ENCODE measurements around the gene GLDN. TPM values are rescaled to one million over a fixed set of nuclear protein-coding genes. Genes with fewer than 3 reads are reported as not detected.

The GLDN gene
- total RNA-seq, 1 experiment from 2014 or later, result 1.3 TPM

DNA sequence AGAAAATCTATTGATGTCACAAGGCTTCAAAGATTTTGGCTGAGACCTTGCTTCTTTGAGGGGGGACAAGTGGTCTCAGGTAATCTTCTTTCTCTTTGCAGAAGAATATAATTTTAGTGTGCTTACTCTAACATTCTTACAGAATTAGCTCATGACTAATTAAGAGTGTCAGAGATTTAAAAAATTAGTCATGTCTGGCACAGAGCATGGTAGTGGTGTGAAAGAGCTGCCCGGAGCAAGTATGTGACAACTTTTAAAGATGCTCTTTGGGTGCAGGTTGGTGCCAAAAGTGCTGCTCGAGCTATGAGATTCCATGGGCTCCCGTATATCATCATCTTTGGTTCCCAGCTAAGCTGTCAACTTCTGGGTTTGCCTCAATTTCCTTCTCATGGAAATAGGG lies 34.1 kb upstream of the GLDN start:
- Histone ChIP-seq H3K23ac (ENCODE audit: insufficient read length, low read depth, low read length) (no peak overlapping the region), H3K23me2 (ENCODE audit: insufficient read length, low read depth, low read length, poor library complexity, severe bottlenecking) (no peaks in the 10 kb centered on the region), H3K9ac (ENCODE audit: extremely low read depth, insufficient read length, low read length) (no peak overlapping the region), H2AK5ac (ENCODE audit: insufficient read length, low read length) (no peak overlapping the region), H3K18ac (ENCODE audit: insufficient read length, low read depth, low read length) (no peak overlapping the region), H3K4me1 (ENCODE audit: insufficient read depth, low read length) (no peaks in the 10 kb centered on the region), H4K5ac (ENCODE audit: insufficient read length, low read depth, low read length) (no peak overlapping the region), H2BK5ac (ENCODE audit: insufficient read length, low read length) (no peak overlapping the region), H2AFZ (ENCODE audit: low read length) (no peak overlapping the region), H3K27me3 (ENCODE audit: insufficient read depth, low read length) (no peaks in the 10 kb centered on the region), H4K20me1 (ENCODE audit: control insufficient read depth, insufficient read depth, insufficient read length) (no peaks in the 10 kb centered on the region), H3K79me2 (ENCODE audit: insufficient read depth, low read length) (no peaks in the 10 kb centered on the region), H3K27ac (ENCODE audit: insufficient read length, low read depth, low read length) (no peak overlapping the region), H4K91ac (ENCODE audit: insufficient read length, low read depth, low read length) (no peak overlapping the region), H3T11ph (ENCODE audit: low read length) (no peak overlapping the region), H2BK12ac (ENCODE audit: insufficient read length, low read depth, low read length) (no peak overlapping the region), H3K79me1 (ENCODE audit: insufficient read depth, low read depth, low read length, poor library complexity, severe bottlenecking) (no peaks in the 10 kb centered on the region), H2BK15ac (ENCODE audit: low read depth, low read length) (no peak overlapping the region), H3K14ac (ENCODE audit: insufficient read depth, low read length) (no peak overlapping the region), H3K4me2 (ENCODE audit: insufficient read depth, insufficient read length, low read length) (no peak overlapping the region), H3K9me3 (ENCODE audit: control insufficient read depth, low read depth, low read length) (no peaks in the 10 kb centered on the region), H3K4ac (ENCODE audit: low read depth, low read length) (no peak overlapping the region), H3K56ac (ENCODE audit: insufficient read length, low read depth, low read length) (no peak overlapping the region), H2BK120ac (ENCODE audit: low read depth, low read length, poor library complexity, severe bottlenecking) (no peak overlapping the region), H4K8ac (replicated peaks; ENCODE audit: insufficient read length, low read depth, low read length) (no peak overlapping the region), H2BK20ac (ENCODE audit: low read depth, low read length, poor library complexity, severe bottlenecking) (no peak overlapping the region)
- no CpG with 5 or more reads among the region's 3 CpGs for WGBS (ENCODE audit: extremely low coverage, insufficient read length, low lambda C conversion rate)
- Mint-ChIP-seq H3K27ac (no peak overlapping the region), H3K27me3 (ENCODE audit: low read depth) (peaks cover 20% of the 10 kb centered on the region), H3K4me1 (peaks cover 0 to 2% of the 10 kb centered on the region in 2 experiments; a peak in 1 of 4 replicates), H3K36me3 (ENCODE audit: insufficient read depth in 1 of 3, low read depth in 3 of 3) (no peaks in the 10 kb centered on the region), H3K9me3 (no peaks in the 10 kb centered on the region), H3K4me3 (no peak overlapping the region)
- TF ChIP-seq, protein P1, sequence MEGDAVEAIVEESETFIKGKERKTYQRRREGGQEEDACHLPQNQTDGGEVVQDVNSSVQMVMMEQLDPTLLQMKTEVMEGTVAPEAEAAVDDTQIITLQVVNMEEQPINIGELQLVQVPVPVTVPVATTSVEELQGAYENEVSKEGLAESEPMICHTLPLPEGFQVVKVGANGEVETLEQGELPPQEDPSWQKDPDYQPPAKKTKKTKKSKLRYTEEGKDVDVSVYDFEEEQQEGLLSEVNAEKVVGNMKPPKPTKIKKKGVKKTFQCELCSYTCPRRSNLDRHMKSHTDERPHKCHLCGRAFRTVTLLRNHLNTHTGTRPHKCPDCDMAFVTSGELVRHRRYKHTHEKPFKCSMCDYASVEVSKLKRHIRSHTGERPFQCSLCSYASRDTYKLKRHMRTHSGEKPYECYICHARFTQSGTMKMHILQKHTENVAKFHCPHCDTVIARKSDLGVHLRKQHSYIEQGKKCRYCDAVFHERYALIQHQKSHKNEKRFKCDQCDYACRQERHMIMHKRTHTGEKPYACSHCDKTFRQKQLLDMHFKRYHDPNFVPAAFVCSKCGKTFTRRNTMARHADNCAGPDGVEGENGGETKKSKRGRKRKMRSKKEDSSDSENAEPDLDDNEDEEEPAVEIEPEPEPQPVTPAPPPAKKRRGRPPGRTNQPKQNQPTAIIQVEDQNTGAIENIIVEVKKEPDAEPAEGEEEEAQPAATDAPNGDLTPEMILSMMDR (conservative IDR thresholded peaks at IDR 0.05), result no peak
- DNase-seq, result no peak
